Stimulated activated CD4-positive, alpha-beta T cell treated with anti-CD3 and anti-CD28 coated beads, Interleukin-2, amount 100 ng/mL, for 48 hours (primary cell): ENCODE results near the gene MRPL16.

ENCODE experiments used
- DNase-seq, 2 donors: peaks; one replicate each; pipeline ENCODE4 v3.0.0-alpha.2; 2020

The MRPL16 gene

GRCh38 chr11:59769828-59770227 lies 40.8 kb downstream of the MRPL16 start:
- DNase-seq: no peak

DNA sequence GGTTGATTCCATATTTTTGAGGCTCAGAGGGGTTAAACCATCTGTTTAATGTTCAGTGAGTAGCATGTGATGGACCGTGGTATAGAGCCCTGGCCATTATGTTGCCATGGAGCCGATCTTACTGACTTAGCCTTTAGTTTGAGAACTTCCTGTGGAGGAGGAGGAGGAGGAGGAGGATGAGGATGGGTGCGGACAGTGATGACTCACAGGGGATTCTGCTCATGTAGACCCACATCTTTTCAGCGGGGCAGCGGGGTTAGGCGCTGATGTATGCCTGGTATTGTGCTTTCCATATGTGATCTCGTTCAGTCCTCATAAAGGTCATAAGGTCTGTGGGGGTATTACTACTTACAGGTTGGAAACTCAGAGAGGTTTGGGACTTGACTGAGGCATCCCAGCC lies 41.5 kb downstream of the MRPL16 start:
- DNase-seq: no peak

DNA sequence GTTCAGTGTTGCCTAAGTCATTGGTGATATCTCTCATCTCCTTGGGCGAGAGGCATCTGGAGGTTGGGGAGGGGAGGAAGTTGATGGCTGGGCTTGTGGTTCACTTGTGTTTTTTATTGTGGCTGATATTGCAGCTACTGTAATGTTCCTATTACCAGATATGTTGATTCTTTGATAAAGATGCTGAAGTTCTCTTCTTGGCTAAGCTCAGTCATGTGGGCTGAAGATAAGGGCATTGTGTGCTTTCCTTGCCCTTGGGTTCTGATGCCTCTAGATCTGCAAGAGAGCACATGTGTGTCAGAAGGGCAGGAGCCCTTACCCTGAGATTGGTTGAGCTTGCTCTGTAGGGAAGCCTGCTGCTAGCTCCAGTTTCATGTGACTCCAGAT lies 43.4 kb downstream of the MRPL16 start:
- no peak for DNase-seq

DNA sequence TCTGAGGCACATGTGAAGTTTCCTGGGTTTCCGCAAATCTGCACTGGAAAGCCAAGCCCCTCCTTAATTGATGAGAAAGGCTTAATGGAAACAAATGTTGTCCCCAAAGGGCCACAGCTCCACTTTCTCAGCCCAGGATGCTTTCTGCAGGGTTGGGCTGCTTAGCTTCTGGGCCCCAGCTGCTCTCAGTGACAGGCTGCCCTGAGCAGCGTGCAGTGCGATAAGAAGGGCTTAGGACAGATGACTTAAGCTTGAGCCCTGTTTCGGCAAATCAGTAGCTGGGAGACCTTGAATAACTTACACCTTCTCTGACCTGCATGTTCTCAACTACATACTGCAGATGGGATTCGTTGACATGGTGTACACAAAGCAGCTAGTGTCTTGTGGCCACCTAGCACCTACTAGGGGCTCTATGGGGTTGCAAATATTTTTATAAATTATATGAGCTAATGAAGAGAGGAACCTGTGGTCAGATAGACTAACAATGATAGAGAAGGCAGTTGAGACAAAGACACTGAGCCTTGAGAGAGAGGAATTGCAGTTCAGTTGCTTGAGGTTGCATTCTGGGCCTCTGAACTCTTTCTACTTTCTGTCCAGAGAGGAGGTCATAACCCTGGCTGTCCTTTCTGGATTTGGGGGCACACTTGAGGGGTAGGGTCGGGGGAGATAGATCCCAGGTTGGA lies 43.9 kb downstream of the MRPL16 start:
- DNase-seq: no peak

GRCh38 chr11:59765068-59765735 lies 45.4 kb downstream of the MRPL16 start:
- no peak for DNase-seq

GRCh38 chr11:59761993-59762392 lies 48.6 kb downstream of the MRPL16 start:
- DNase-seq: no peak

GRCh38 chr11:59760771-59761170 lies 49.8 kb downstream of the MRPL16 start:
- DNase-seq: no peak

DNA sequence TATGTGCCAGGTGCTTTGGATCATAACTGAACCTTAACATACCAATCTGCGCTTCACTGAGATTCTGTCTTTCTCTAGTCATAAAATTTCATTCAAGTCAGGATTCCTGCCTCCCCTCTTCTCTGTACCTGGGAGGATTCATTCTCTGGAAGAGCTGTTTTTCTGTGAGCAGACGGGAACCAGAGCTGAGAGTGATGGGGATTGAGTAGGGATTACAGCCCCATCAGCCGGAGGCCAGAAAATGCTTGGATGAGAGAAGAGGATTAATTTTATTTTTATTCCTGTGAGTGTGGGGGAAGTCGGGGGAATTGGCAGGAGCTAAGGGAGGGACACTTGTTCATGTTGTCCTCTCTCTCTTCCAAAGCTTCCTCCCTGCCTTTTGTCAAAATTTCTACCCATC lies 50.7 kb downstream of the MRPL16 start:
- no peak for DNase-seq

- DNase-seq: no peak
Measured at GRCh38 chr11:59758401-59759037, 52.1 kb downstream of the MRPL16 start.

GRCh38 chr11:59756845-59757244 lies 53.7 kb downstream of the MRPL16 start:
- DNase-seq: no peak

DNA sequence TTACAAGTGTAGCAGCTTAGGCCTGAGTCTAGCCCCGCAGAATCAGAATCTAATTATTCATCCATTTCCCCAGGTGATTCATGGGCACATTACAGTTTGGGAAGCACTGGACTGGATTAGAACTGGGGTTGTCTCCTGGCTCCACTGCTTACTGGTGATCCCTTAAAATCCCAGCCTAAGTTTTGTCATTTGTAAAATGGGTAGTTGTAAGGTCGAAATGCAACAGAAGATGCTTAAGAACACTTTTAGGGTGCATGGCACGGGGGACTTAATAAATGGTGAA lies 54.1 kb downstream of the MRPL16 start:
- no peak for DNase-seq
